Hepatocyte (in vitro differentiated cells): ENCODE results near the gene FBH1.

Experiments used
- CTCF ChIP-seq: fragments of 200-600 bp; sonication (generic); IDR thresholded peaks from 2 replicates; pipeline ENCODE4 v1.5.1; 2016; ENCODE audit warnings: antibody characterized with exemption, mild to moderate bottlenecking; ENCODE audit not compliant: poor library complexity
- EZH2 ChIP-seq: fragments of 200-600 bp; sonication (generic); IDR thresholded peaks from 2 replicates; pipeline ENCODE4 v1.6.1; 2016; ENCODE audit warnings: antibody characterized with exemption, mild to moderate bottlenecking, borderline replicate concordance
- EZH2phosphoT487 ChIP-seq: fragments of 200-600 bp; sonication (generic); IDR thresholded peaks from one replicate; pipeline ENCODE4 v1.6.1; 2018; ENCODE audit warnings: antibody characterized with exemption, mild to moderate bottlenecking, low read depth, moderate library complexity; ENCODE audit not compliant: unreplicated experiment, severe bottlenecking

- TF ChIP-seq CTCF (no peak), EZH2 (no peak), EZH2phosphoT487 (no peak)
Measured at GRCh38 chr10:5904227-5904626, 14.2 kb downstream of the FBH1 start.
